DMS 273 treated with DMSO at 0.1 percent for 48 hours (cell line): ENCODE results near the gene JPH4.
"Not testable (repeated sequence)": the region's sequence is repeated elsewhere in the genome, so short reads cannot be mapped to it uniquely, and the experiment has no call there.

Experiments
- DNase-seq: peaks from one replicate; lab custom pipeline; 2025; lab: John Stamatoyannopoulos, UW

The JPH4 gene

GRCh38 chr14:23546450-23547035 is 32.0 kb downstream of the JPH4 start:
- DNase-seq, result no peak

- no peak for DNase-seq
These were observed 32.7 kb downstream of the JPH4 start for GRCh38 chr14:23545740-23546365.

- peak; percentile 17 for DNase-seq
These were observed 33.8 kb downstream of the JPH4 start for GRCh38 chr14:23544511-23545447.

- no peak for DNase-seq
These were observed 35.2 kb downstream of the JPH4 start for GRCh38 chr14:23543403-23543802.

- DNase-seq, result no peak
These were observed 36.3 kb downstream of the JPH4 start for GRCh38 chr14:23542261-23542660.

GRCh38 chr14:23540141-23540469 is 38.5 kb downstream of the JPH4 start:
- no peak for DNase-seq

- DNase-seq, result peak; percentile 6
These were observed 39.1 kb downstream of the JPH4 start for GRCh38 chr14:23539248-23540140.

- DNase-seq, result no peak
These were observed 39.8 kb downstream of the JPH4 start for GRCh38 chr14:23538785-23539184.

- no peak for DNase-seq
These were observed 40.4 kb downstream of the JPH4 start for GRCh38 chr14:23538050-23538718.

GRCh38 chr14:23537351-23538049 is 41.1 kb downstream of the JPH4 start:
- peak; percentile 6 for DNase-seq

- not testable (repeated sequence) for DNase-seq
These were observed 41.7 kb downstream of the JPH4 start for GRCh38 chr14:23536906-23537305.

GRCh38 chr14:23536494-23536893 is 42.1 kb downstream of the JPH4 start:
- no peak for DNase-seq

GRCh38 chr14:23535943-23536342 is 42.6 kb downstream of the JPH4 start:
- DNase-seq, result no peak

- DNase-seq, result no peak
These were observed 44.7 kb downstream of the JPH4 start for GRCh38 chr14:23533652-23534435.

GRCh38 chr14:23532658-23533057 is 45.9 kb downstream of the JPH4 start:
- no peak for DNase-seq

- no peak for DNase-seq
These were observed 47.2 kb downstream of the JPH4 start for GRCh38 chr14:23531391-23531790.

GRCh38 chr14:23530375-23531055 is 48.1 kb downstream of the JPH4 start:
- DNase-seq, result no peak

- no peak for DNase-seq
These were observed 49.6 kb downstream of the JPH4 start for GRCh38 chr14:23529016-23529415.

- no peak for DNase-seq
These were observed 50.0 kb downstream of the JPH4 start for GRCh38 chr14:23528555-23528954.
